IMR-90 (cell line): Measurements from ENCODE around the gene SARDH. TPM values are rescaled to one million over a fixed set of nuclear protein-coding genes. Genes with fewer than 3 reads are reported as not detected.

Experiments
- ATAC-seq: fragments of 200-7000 bp; cut with Tn5 transposase; 2 replicates; pipeline ENCODE4 v1.9.1; 2020; ENCODE audit warnings: low read depth, mild to moderate bottlenecking, moderate library complexity
- BruUV-seq: library from RNA; stranded (reverse); fragments of 400-500 nt; replicated peaks from 2 replicates; lab custom pipeline; 2021; lab: Mats Ljungman, UMichigan
- CTCF ChIA-PET: fragments of 300-600 bp; formaldehyde crosslinking; extraction: SDS; loops from one replicate; lab custom pipeline; 2021; ENCODE audit warnings: antibody characterized with exemption; lab: Yijun Ruan, JAX
- POLR2A ChIA-PET: fragments of 300-600 bp; sonication (Branson Sonifier 250); formaldehyde crosslinking; loops from one replicate; lab custom pipeline; 2022; ENCODE audit warnings: antibody characterized with exemption; ENCODE audit not compliant: unreplicated experiment; lab: Charles Lee
- DNase-seq: peaks from one replicate; pipeline ENCODE4 v3.0.0; 2013
- H2AFZ ChIP-seq: replicated peaks from 2 replicates; pipeline ENCODE3; 2013; ENCODE audit warnings: low read length, mild to moderate bottlenecking; ENCODE audit not compliant: poor library complexity
- H2AK5ac ChIP-seq: 2 replicates; pipeline ENCODE4 v1.6.1; 2013; ENCODE audit warnings: low read depth, low read length, inconsistent platforms
- H2AK9ac ChIP-seq: replicated peaks from 2 replicates; pipeline ENCODE3; 2013; ENCODE audit warnings: mild to moderate bottlenecking, low read depth, low read length, moderate library complexity; ENCODE audit not compliant: poor library complexity
- H2BK120ac ChIP-seq: 2 replicates; pipeline ENCODE4 v1.6.1; 2013; ENCODE audit warnings: low read depth, low read length, inconsistent platforms
- H2BK15ac ChIP-seq: 3 replicates; pipeline ENCODE4 v1.6.1; 2013; ENCODE audit warnings: low read depth, low read length, inconsistent platforms
- H2BK20ac ChIP-seq: 2 replicates; pipeline ENCODE4 v1.6.1; 2013; ENCODE audit warnings: low read depth, mild to moderate bottlenecking, inconsistent platforms, low read length, moderate library complexity
- H2BK5ac ChIP-seq: 2 replicates; pipeline ENCODE4 v1.6.1; 2013; ENCODE audit warnings: mild to moderate bottlenecking, low read depth, low read length, inconsistent platforms; ENCODE audit not compliant: poor library complexity, severe bottlenecking
- H3K14ac ChIP-seq: replicated peaks from 2 replicates; pipeline ENCODE4 v1.6.1; 2013; ENCODE audit warnings: low read depth, low read length, inconsistent platforms
- H3K18ac ChIP-seq: 2 replicates; pipeline ENCODE4 v1.6.1; 2013; ENCODE audit warnings: low read depth, low read length, control low read depth
- H3K23ac ChIP-seq: 2 replicates; pipeline ENCODE4 v1.6.1; 2013; ENCODE audit warnings: low read depth, low read length, inconsistent platforms
- H3K27ac ChIP-seq: 2 replicates; pipeline ENCODE4 v1.5.1; 2013; ENCODE audit warnings: mild to moderate bottlenecking, control low read depth, low read length; ENCODE audit not compliant: insufficient read depth
- H3K27me3 ChIP-seq: 2 replicates; pipeline ENCODE4 v1.6.1; 2013; ENCODE audit warnings: low read length; ENCODE audit not compliant: control insufficient read depth, insufficient read depth
- H3K36me3 ChIP-seq: 2 replicates; pipeline ENCODE4 v1.6.1; 2013; ENCODE audit warnings: low read length, mixed read lengths; ENCODE audit not compliant: control insufficient read depth, insufficient read depth
- H3K4ac ChIP-seq: 2 replicates; pipeline ENCODE4 v1.6.1; 2013; ENCODE audit warnings: low read depth, low read length, inconsistent platforms
- H3K4me1 ChIP-seq: 2 replicates; pipeline ENCODE4 v1.6.1; 2013; ENCODE audit warnings: low read length, mixed read lengths; ENCODE audit not compliant: control insufficient read depth, insufficient read depth
- H3K4me2 ChIP-seq: 2 replicates; pipeline ENCODE4 v1.6.1; 2013; ENCODE audit warnings: low read depth, mild to moderate bottlenecking, control low read depth, low read length, moderate library complexity
- H3K4me3 ChIP-seq: 2 replicates; pipeline ENCODE4 v1.5.1; 2013; ENCODE audit warnings: low read depth, mild to moderate bottlenecking, control low read depth, low read length, moderate library complexity; ENCODE audit not compliant: insufficient read depth
- H3K56ac ChIP-seq: 2 replicates; pipeline ENCODE4 v1.6.1; 2013; ENCODE audit warnings: low read length, inconsistent platforms; ENCODE audit not compliant: insufficient read depth; ENCODE audit errors: extremely low read depth
- H3K79me1 ChIP-seq, 2 experiments: 2 replicates each; pipeline ENCODE4 v1.6.1; 2013; ENCODE audit warnings: low read length in 2 of 2, inconsistent platforms in 1 of 2, low read depth in 1 of 2
- H3K9ac ChIP-seq: 2 replicates; pipeline ENCODE4 v1.6.1; 2013; ENCODE audit warnings: low read depth, low read length, control low read depth
- H3K9me1 ChIP-seq: 2 replicates; pipeline ENCODE4 v1.6.1; 2013; ENCODE audit warnings: low read length, inconsistent platforms; ENCODE audit not compliant: insufficient read depth
- H3K9me3 ChIP-seq: 2 replicates; pipeline ENCODE4 v1.6.1; 2013; ENCODE audit warnings: low read length; ENCODE audit not compliant: control insufficient read depth, insufficient read depth
- H4K20me1 ChIP-seq: 2 replicates; pipeline ENCODE4 v1.6.1; 2013; ENCODE audit warnings: low read length, inconsistent platforms; ENCODE audit not compliant: insufficient read depth
- H4K5ac ChIP-seq: 2 replicates; pipeline ENCODE4 v1.6.1; 2013; ENCODE audit warnings: mild to moderate bottlenecking, low read depth, low read length, control low read depth
- H4K8ac ChIP-seq, 2 experiments: 2 replicates each; pipeline ENCODE4 v1.6.1; 2013; ENCODE audit warnings: low read depth in 2 of 2, low read length in 2 of 2, control low read depth in 1 of 2, inconsistent platforms in 1 of 2
- H4K91ac ChIP-seq: 2 replicates; pipeline ENCODE4 v1.6.1; 2013; ENCODE audit warnings: low read depth, low read length, inconsistent platforms; ENCODE audit not compliant: insufficient read depth
- MAFK ChIP-seq: IDR thresholded peaks from 2 replicates; pipeline ENCODE4 v1.6.1; 2012; ENCODE audit warnings: low read depth, low read length, improper control_type of control experiment
- MAZ ChIP-seq: IDR thresholded peaks from 2 replicates; pipeline ENCODE4 v1.6.1; 2012; ENCODE audit warnings: low read depth, mild to moderate bottlenecking, low read length, improper control_type of control experiment, moderate library complexity, borderline replicate concordance
- MXI1 ChIP-seq: IDR thresholded peaks from 2 replicates; pipeline ENCODE4 v1.6.1; 2012; ENCODE audit warnings: low read depth, mild to moderate bottlenecking, low read length, moderate library complexity, borderline replicate concordance
- NFE2L2 ChIP-seq: fragments of 150-350 bp; IDR thresholded peaks from 2 replicates; pipeline ENCODE4 v1.6.1; 2016; ENCODE audit warnings: low read depth, mild to moderate bottlenecking, low read length
- RAD21 ChIP-seq: IDR thresholded peaks from 2 replicates; pipeline ENCODE4 v1.6.1; 2012; ENCODE audit warnings: low read length, improper control_type of control experiment
- RFX5 ChIP-seq: IDR thresholded peaks from 2 replicates; pipeline ENCODE4 v1.8.0; 2012; ENCODE audit warnings: low read depth, mild to moderate bottlenecking, low read length, moderate library complexity
- WGBS, 2 experiments: methylation state at CpG; one replicate each; pipeline versions ENCODE4 v1.1.5 to v1.1.7; 2013; ENCODE audit warnings: missing lambda C conversion rate in 2 of 2; ENCODE audit not compliant: insufficient read length in 1 of 2; ENCODE audit errors: extremely low coverage in 2 of 2; 5-methylcytosine and 5-hydroxymethylcytosine counted together
- dilution Hi-C: fragments of 300-500 bp; cut with HindIII; formaldehyde crosslinking; loops from one replicate; pipeline ENCODE4 v1.14.3; 2018; ENCODE audit warnings: low sequenced_read_pairs; ENCODE audit not compliant: unreplicated experiment
- in situ Hi-C: fragments of 300-500 bp; cut with MboI; formaldehyde crosslinking; loops from 3 replicates; pipeline ENCODE4 v1.14.3; 2019; ENCODE audit warnings: low sequenced_read_pairs, inconsistent platforms, mixed read lengths
- intact Hi-C: fragments of 100-400 bp; cut with micrococcal nuclease; formaldehyde crosslinking; loops from 2 replicates; pipeline ENCODE4 v1.10.0; 2022
- polyA plus RNA-seq, 3 experiments: library from polyadenylated mRNA; depleted of rRNA; stranded (reverse); fragments of >200 nt; gene quantifications; 2 replicates each; pipeline ENCODE4 v1.2.3, GENCODE V29; 2012; ENCODE audit warnings: low replicate concordance in 1 of 3
- total RNA-seq: library from RNA; depleted of rRNA; stranded (reverse); fragments of >200 nt; gene quantifications from 2 replicates; pipeline ENCODE4 v1.2.3, GENCODE V29; 2012

SARDH gene
- total and polyA plus RNA-seq, 2 of the 4 experiments (the other 2 are of a cell fraction) = 5.0 to 7.5 TPM

GRCh38 chr9:133700819-133701320, 37.3 kb downstream of the SARDH start:
- Histone ChIP-seq H3K4me1 (peaks cover 9% of the 10 kb centered on the region), H3K9ac (no peak overlapping the region), H3K18ac (no peak overlapping the region), H3K4me3 (no peak overlapping the region), H2BK5ac (no peak overlapping the region), H3K4ac (no peak overlapping the region), H3K9me3 (no peaks in the 10 kb centered on the region), H2BK20ac (no peak overlapping the region), H4K5ac (no peak overlapping the region), H3K27ac (no peak overlapping the region), H3K36me3 (no peaks in the 10 kb centered on the region), H4K20me1 (no peaks in the 10 kb centered on the region), H3K56ac (no peak overlapping the region), H2BK120ac (no peak overlapping the region), H3K9me1 (no peaks in the 10 kb centered on the region), H2AK9ac (no peak overlapping the region), H4K91ac (no peak overlapping the region), H2AFZ (peak overlapping the region; percentile 21), H2BK15ac (no peak overlapping the region), H4K8ac (no peak overlapping the region), H2AK5ac (no peak overlapping the region), H3K27me3 (peaks cover 2% of the 10 kb centered on the region; the same call in 1 of the 2 replicates), H3K23ac (no peak overlapping the region), H3K14ac (no peak overlapping the region), H3K79me1 (no peaks in the 10 kb centered on the region), H3K4me2 (no peak overlapping the region)
- DNase-seq (no peak), ATAC-seq (no peak)
- in situ Hi-C loops = no loop called here
- CTCF ChIA-PET = interaction anchor here (1.0 kb wide), 1 partner anchor 42 kb away, joined by 3 read pairs; no protein-coding TSS in a partner anchor
- POLR2A ChIA-PET = no interaction called here
- BruUV-seq = no TSS peak
- dilution Hi-C loops = no loop called here
- WGBS, 2 experiments = 75% methylated on average over 2 of the region's 4 CpGs; no CpG with 5 or more reads in 1 of the 2 experiments
- intact Hi-C loops = no loop called here
- no peak for TF ChIP-seq MAFK
- no peak for TF ChIP-seq RFX5
- no peak for TF ChIP-seq RAD21
- TF ChIP-seq MAZ = no peak
- TF ChIP-seq NFE2L2 = no peak
- no peak for TF ChIP-seq MXI1
